Mesenchymal stem cell (in vitro differentiated cells and primary cell): ENCODE data around the gene CCDC85C.

Source experiments
- DNase-seq: peaks from one replicate; pipeline ENCODE4 v3.0.0-alpha.2; 2013
- H2AFZ ChIP-seq: one replicate; pipeline ENCODE4 v1.6.1; 2013; ENCODE audit warnings: low read depth, mild to moderate bottlenecking, control low read depth, inconsistent platforms, low read length, moderate library complexity
- H2AK5ac ChIP-seq: 2 replicates; pipeline ENCODE4 v1.6.1; 2013; ENCODE audit warnings: low read length, moderate library complexity, mild to moderate bottlenecking, inconsistent platforms; ENCODE audit not compliant: severe bottlenecking
- H2BK120ac ChIP-seq: one replicate; pipeline ENCODE4 v1.6.1; 2013; ENCODE audit warnings: low read depth, mild to moderate bottlenecking, inconsistent platforms, low read length, moderate library complexity
- H2BK12ac ChIP-seq, 2 experiments: one replicate each; pipeline ENCODE4 v1.6.1; 2013; ENCODE audit warnings: inconsistent platforms in 2 of 2, low read length in 2 of 2, mild to moderate bottlenecking in 2 of 2, moderate library complexity in 2 of 2, control low read depth in 1 of 2
- H2BK15ac ChIP-seq: one replicate; pipeline ENCODE4 v1.6.1; 2013; ENCODE audit warnings: mild to moderate bottlenecking, low read depth, inconsistent platforms; ENCODE audit not compliant: poor library complexity, severe bottlenecking
- H2BK5ac ChIP-seq: 2 replicates; pipeline ENCODE4 v1.6.1; 2013; ENCODE audit warnings: low read depth, mild to moderate bottlenecking, low read length, control low read depth, inconsistent platforms; ENCODE audit not compliant: poor library complexity, severe bottlenecking
- H3K14ac ChIP-seq, 2 experiments: one replicate each; pipeline ENCODE4 v1.6.1; 2013; ENCODE audit warnings: inconsistent platforms in 2 of 2, low read length in 2 of 2, control low read depth in 1 of 2, mild to moderate bottlenecking in 1 of 2, moderate library complexity in 1 of 2
- H3K18ac ChIP-seq, 2 experiments: one replicate each; pipeline ENCODE4 v1.6.1; 2013; ENCODE audit warnings: inconsistent platforms in 2 of 2, low read length in 2 of 2, control low read depth in 1 of 2, low read depth in 1 of 2, mild to moderate bottlenecking in 1 of 2
- H3K23ac ChIP-seq, 2 experiments: one replicate each; pipeline ENCODE4 v1.6.1; 2013; ENCODE audit warnings: inconsistent platforms in 2 of 2, low read length in 2 of 2, mild to moderate bottlenecking in 2 of 2, moderate library complexity in 2 of 2, control low read depth in 1 of 2
- H3K27ac ChIP-seq: 2 replicates; pipeline ENCODE4 v1.5.1; 2013; ENCODE audit warnings: mild to moderate bottlenecking, moderate library complexity, low read length, control low read depth, inconsistent platforms; ENCODE audit not compliant: poor library complexity, severe bottlenecking
- H3K27me3 ChIP-seq, 2 experiments: 2 replicates each; pipeline versions ENCODE4 v1.6.1 to v1.7.0; 2013; ENCODE audit warnings: low read length in 2 of 2, mild to moderate bottlenecking in 2 of 2, moderate library complexity in 2 of 2, control low read depth in 1 of 2, inconsistent platforms in 1 of 2; ENCODE audit not compliant: control insufficient read depth in 1 of 2, insufficient read depth in 1 of 2
- H3K36me3 ChIP-seq, 2 experiments: 2 replicates each; pipeline versions ENCODE4 v1.6.1 to v1.7.0; 2013; ENCODE audit warnings: low read length in 2 of 2, control low read depth in 1 of 2, inconsistent platforms in 1 of 2, low read depth in 1 of 2, mild to moderate bottlenecking in 1 of 2; ENCODE audit not compliant: insufficient read depth in 2 of 2, control insufficient read depth in 1 of 2
- H3K4ac ChIP-seq, 2 experiments: one replicate each; pipeline ENCODE4 v1.6.1; 2013; ENCODE audit warnings: inconsistent platforms in 2 of 2, low read length in 2 of 2, mild to moderate bottlenecking in 2 of 2, moderate library complexity in 2 of 2, control low read depth in 1 of 2, low read depth in 1 of 2
- H3K4me1 ChIP-seq: 2 replicates; pipeline ENCODE4 v1.6.1; 2013; ENCODE audit warnings: low read depth, low read length, control low read depth; ENCODE audit not compliant: control insufficient read depth, insufficient read depth
- H3K4me2 ChIP-seq: 2 replicates; pipeline ENCODE4 v1.6.1; 2013; ENCODE audit warnings: low read length, mild to moderate bottlenecking, inconsistent platforms; ENCODE audit not compliant: poor library complexity, severe bottlenecking
- H3K4me3 ChIP-seq, 2 experiments: 2 replicates each; pipeline versions ENCODE4 v1.5.1 to v1.7.0; 2013; ENCODE audit warnings: low read length in 2 of 2, mild to moderate bottlenecking in 2 of 2, control low read depth in 1 of 2, low read depth in 1 of 2; ENCODE audit not compliant: insufficient read depth in 1 of 2
- H3K79me1 ChIP-seq: replicated peaks from 2 replicates; pipeline ENCODE4 v1.6.1; 2013; ENCODE audit warnings: mild to moderate bottlenecking, control low read depth, low read length, inconsistent platforms; ENCODE audit not compliant: poor library complexity, severe bottlenecking
- H3K9ac ChIP-seq: 2 replicates; pipeline ENCODE4 v1.7.0; 2013; ENCODE audit warnings: mild to moderate bottlenecking, low read length, moderate library complexity
- H3K9me3 ChIP-seq: 2 replicates; pipeline ENCODE4 v1.7.0; 2013; ENCODE audit warnings: mild to moderate bottlenecking, low read length; ENCODE audit not compliant: control insufficient read depth
- H4K8ac ChIP-seq: one replicate; pipeline ENCODE4 v1.6.1; 2013; ENCODE audit warnings: inconsistent platforms, mild to moderate bottlenecking, low read length, moderate library complexity
- H4K91ac ChIP-seq: one replicate; pipeline ENCODE4 v1.6.1; 2013; ENCODE audit warnings: mild to moderate bottlenecking, low read length, inconsistent platforms
- WGBS: methylation state at CpG from one replicate; pipeline ENCODE4 v1.1.7; 2013; ENCODE audit warnings: mixed read lengths; 5-methylcytosine and 5-hydroxymethylcytosine counted together

The CCDC85C gene

GRCh38 chr14:99628887-99629618, 25.0 kb upstream of the CCDC85C start:
- Histone ChIP-seq H3K4me3 (no peak overlapping the region), H3K4me1 (peaks cover 4% of the 10 kb centered on the region), H3K14ac (no peak overlapping the region), H3K23ac (no peak overlapping the region), H3K4ac (no peak overlapping the region), H3K9ac (no peak overlapping the region), H3K4me2 (no peak overlapping the region), H3K9me3 (no peaks in the 10 kb centered on the region), H2AK5ac (no peak overlapping the region), H2BK120ac (no peak overlapping the region), H2AFZ (no peak overlapping the region), H2BK12ac (peak overlapping the region in 1 of 2 experiments; percentile 37), H2BK15ac (no peak overlapping the region), H4K8ac (no peak overlapping the region), H3K79me1 (no peaks in the 10 kb centered on the region), H3K27me3 (peaks cover 6 to 69% of the 10 kb centered on the region in 2 experiments), H3K36me3 (no peaks in the 10 kb centered on the region), H3K27ac (no peak overlapping the region), H3K18ac (no peak overlapping the region), H2BK5ac (no peak overlapping the region), H4K91ac (no peak overlapping the region)
- peak; percentile 67 for DNase-seq
- 26% methylated on average over 19 of the region's 20 CpGs for WGBS

- H4K8ac ChIP-seq: no peak overlapping the region
Measured at GRCh38 chr14:99627510-99628381, 23.7 kb upstream of the CCDC85C start.

GRCh38 chr14:99627100-99627499, 23.1 kb upstream of the CCDC85C start:
- no peak overlapping the region for H3K4ac ChIP-seq
- no peaks in the 10 kb centered on the region for H3K36me3 ChIP-seq
- H2BK5ac ChIP-seq: no peak overlapping the region
- no peak overlapping the region for H2AFZ ChIP-seq
- no peak overlapping the region for H3K27ac ChIP-seq
- H4K91ac ChIP-seq: no peak overlapping the region
- H3K79me1 ChIP-seq: no peaks in the 10 kb centered on the region
- peaks cover 13% of the 10 kb centered on the region for H3K4me1 ChIP-seq
- 78% methylated on average over 2 of the region's 2 CpGs for whole genome bisulfite sequencing
- H2BK12ac ChIP-seq: no peak overlapping the region
- no peak overlapping the region for H3K9ac ChIP-seq
- H2BK120ac ChIP-seq: no peak overlapping the region
- H3K9me3 ChIP-seq: no peaks in the 10 kb centered on the region
- H3K23ac ChIP-seq: no peak overlapping the region
- no peak overlapping the region for H3K4me2 ChIP-seq
- peaks cover 0 to 56% of the 10 kb centered on the region in 2 experiments for H3K27me3 ChIP-seq
- H2BK15ac ChIP-seq: no peak overlapping the region
- no peak overlapping the region for H3K14ac ChIP-seq
- H2AK5ac ChIP-seq: no peak overlapping the region
- H4K8ac ChIP-seq: no peak overlapping the region
- DNase-seq: no peak
- no peak overlapping the region for H3K18ac ChIP-seq
- H3K4me3 ChIP-seq: no peak overlapping the region

More at GRCh38 chr14:99627510-99628381, 23.7 kb upstream of the CCDC85C start:
- H3K4me1 ChIP-seq: peaks cover 11% of the 10 kb centered on the region
- H2BK5ac ChIP-seq: no peak overlapping the region
- no peaks in the 10 kb centered on the region for H3K79me1 ChIP-seq
- 71% methylated on average over 13 of the region's 13 CpGs for WGBS
- H3K4me2 ChIP-seq: no peak overlapping the region
- no peak overlapping the region for H3K4ac ChIP-seq
- H3K4me3 ChIP-seq: no peak overlapping the region
- no peak overlapping the region for H3K18ac ChIP-seq
- H3K9ac ChIP-seq: no peak overlapping the region
- no peaks in the 10 kb centered on the region for H3K36me3 ChIP-seq
- no peak overlapping the region for H2BK12ac ChIP-seq
- H3K9me3 ChIP-seq: no peaks in the 10 kb centered on the region
- no peak overlapping the region for H2AK5ac ChIP-seq
- H3K27ac ChIP-seq: no peak overlapping the region
- no peak for DNase-seq
- H2BK120ac ChIP-seq: no peak overlapping the region
- no peak overlapping the region for H3K14ac ChIP-seq
- no peak overlapping the region for H3K23ac ChIP-seq
- peaks cover 0 to 57% of the 10 kb centered on the region in 2 experiments for H3K27me3 ChIP-seq
- H4K91ac ChIP-seq: no peak overlapping the region
- H2BK15ac ChIP-seq: no peak overlapping the region
- H2AFZ ChIP-seq: no peak overlapping the region

- Histone ChIP-seq H3K4ac (no peak overlapping the region), H2BK120ac (no peak overlapping the region), H3K9ac (no peak overlapping the region), H2BK5ac (no peak overlapping the region), H3K4me3 (no peak overlapping the region), H2BK12ac (no peak overlapping the region), H3K4me2 (no peak overlapping the region), H3K9me3 (no peaks in the 10 kb centered on the region), H2AK5ac (no peak overlapping the region), H4K91ac (no peak overlapping the region), H3K27ac (no peak overlapping the region), H3K36me3 (no peaks in the 10 kb centered on the region), H3K23ac (no peak overlapping the region), H3K79me1 (no peaks in the 10 kb centered on the region), H2BK15ac (no peak overlapping the region), H3K27me3 (peaks cover 0 to 49% of the 10 kb centered on the region in 2 experiments), H3K14ac (no peak overlapping the region), H3K18ac (no peak overlapping the region), H4K8ac (no peak overlapping the region), H2AFZ (no peak overlapping the region), H3K4me1 (peaks cover 13% of the 10 kb centered on the region)
- DNase-seq: no peak
- 77% methylated on average over 11 of the region's 11 CpGs for WGBS
Measured at GRCh38 chr14:99626041-99626648, 22.1 kb upstream of the CCDC85C start.
